A172 (cell line): ENCODE data around the gene IDH2. TPM values are rescaled to one million over a fixed set of nuclear protein-coding genes. Genes with fewer than 3 reads are reported as not detected.
A peak's percentile ranks its signal among the peaks of the same experiment; 100 is the strongest.
"Not testable (repeated sequence)": the region's sequence is repeated elsewhere in the genome, so short reads cannot be mapped to it uniquely, and the experiment has no call there.

ENCODE experiments used
- DNase-seq: peaks from one replicate; pipeline ENCODE4 v3.0.0-alpha.2; 2015; ENCODE audit warnings: low spot score
- total RNA-seq: library from RNA; depleted of rRNA; stranded (reverse); fragments of >200 nt; shearing (Covaris generic); gene quantifications from 2 replicates; pipeline ENCODE4 v1.2.3, GENCODE V29; 2014; rRNA removed

Gene IDH2
- 43.7 and 61.6 TPM in 2 replicates for total RNA-seq

GRCh38 chr15:90101969-90102890 is at the start of gene IDH2:
TSS of gene IDH2 (minus strand) at chr15:90102468. CDS start at chr15:90102390, 78 bp downstream.
- peak; percentile 44 for DNase-seq

GRCh38 chr15:90150551-90150950 is 48.3 kb upstream of the IDH2 start:
- DNase-seq: not testable (repeated sequence)

GRCh38 chr15:90149609-90150340 is 47.5 kb upstream of the IDH2 start:
- DNase-seq: no peak

GRCh38 chr15:90146198-90146761 is 44.0 kb upstream of the IDH2 start:
- DNase-seq: not testable (repeated sequence)

GRCh38 chr15:90145761-90146160 is 43.5 kb upstream of the IDH2 start:
- no peak for DNase-seq

GRCh38 chr15:90145259-90145658 is 43.0 kb upstream of the IDH2 start:
- no peak for DNase-seq

GRCh38 chr15:90143166-90143655 is 40.9 kb upstream of the IDH2 start:
- peak; percentile 59 for DNase-seq

- no peak for DNase-seq
These were observed 40.2 kb upstream of the IDH2 start for GRCh38 chr15:90142216-90143165.

GRCh38 chr15:90141646-90142045 is 39.4 kb upstream of the IDH2 start:
- DNase-seq: peak; percentile 46

- not testable (repeated sequence) for DNase-seq
These were observed 37.3 kb upstream of the IDH2 start for GRCh38 chr15:90139549-90139948.

- DNase-seq: no peak
These were observed 36.0 kb upstream of the IDH2 start for GRCh38 chr15:90138071-90138833.

GRCh38 chr15:90132437-90132836 is 30.2 kb upstream of the IDH2 start:
- no peak for DNase-seq

GRCh38 chr15:90131848-90132247 is 29.6 kb upstream of the IDH2 start:
- DNase-seq: no peak

GRCh38 chr15:90130291-90130690 is 28.0 kb upstream of the IDH2 start:
- DNase-seq: no peak

- no peak for DNase-seq
These were observed 24.5 kb upstream of the IDH2 start for GRCh38 chr15:90126596-90127435.

GRCh38 chr15:90126022-90126421 is 23.8 kb upstream of the IDH2 start:
- no peak for DNase-seq

GRCh38 chr15:90124507-90124906 is 22.2 kb upstream of the IDH2 start:
- DNase-seq: no peak

- no peak for DNase-seq
These were observed 18.8 kb upstream of the IDH2 start for GRCh38 chr15:90121086-90121485.

- no peak for DNase-seq
These were observed 17.1 kb upstream of the IDH2 start for GRCh38 chr15:90119367-90119766.
